ENCODE data around the gene FKRP.

DNA sequence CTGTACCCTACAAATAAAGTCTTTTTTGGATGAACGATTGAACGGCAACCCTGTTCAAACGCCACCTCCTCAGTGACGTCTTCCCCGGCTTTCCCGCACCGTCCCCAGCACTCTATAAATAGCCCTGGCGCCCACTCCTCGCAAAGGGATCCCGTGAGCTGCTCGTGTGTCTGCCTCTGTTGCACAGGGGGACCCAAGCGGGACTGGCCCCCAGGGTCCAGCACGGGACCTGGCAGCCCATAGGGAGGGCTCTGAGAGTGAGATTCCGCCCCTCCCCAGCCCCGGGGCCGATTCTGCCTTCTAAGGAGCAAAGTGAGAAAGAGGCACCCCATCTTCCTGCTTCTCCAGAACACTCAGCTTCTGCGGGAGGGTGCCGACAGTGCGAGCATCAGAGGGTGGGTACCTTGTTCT lies 8.1 kb upstream of the FKRP start:
- TF ChIP-seq, protein P1, sequence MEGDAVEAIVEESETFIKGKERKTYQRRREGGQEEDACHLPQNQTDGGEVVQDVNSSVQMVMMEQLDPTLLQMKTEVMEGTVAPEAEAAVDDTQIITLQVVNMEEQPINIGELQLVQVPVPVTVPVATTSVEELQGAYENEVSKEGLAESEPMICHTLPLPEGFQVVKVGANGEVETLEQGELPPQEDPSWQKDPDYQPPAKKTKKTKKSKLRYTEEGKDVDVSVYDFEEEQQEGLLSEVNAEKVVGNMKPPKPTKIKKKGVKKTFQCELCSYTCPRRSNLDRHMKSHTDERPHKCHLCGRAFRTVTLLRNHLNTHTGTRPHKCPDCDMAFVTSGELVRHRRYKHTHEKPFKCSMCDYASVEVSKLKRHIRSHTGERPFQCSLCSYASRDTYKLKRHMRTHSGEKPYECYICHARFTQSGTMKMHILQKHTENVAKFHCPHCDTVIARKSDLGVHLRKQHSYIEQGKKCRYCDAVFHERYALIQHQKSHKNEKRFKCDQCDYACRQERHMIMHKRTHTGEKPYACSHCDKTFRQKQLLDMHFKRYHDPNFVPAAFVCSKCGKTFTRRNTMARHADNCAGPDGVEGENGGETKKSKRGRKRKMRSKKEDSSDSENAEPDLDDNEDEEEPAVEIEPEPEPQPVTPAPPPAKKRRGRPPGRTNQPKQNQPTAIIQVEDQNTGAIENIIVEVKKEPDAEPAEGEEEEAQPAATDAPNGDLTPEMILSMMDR (IDR thresholded peaks at IDR 0.05; ENCODE audit: low read length) = no peak
- TF ChIP-seq EZH2 (optimal IDR thresholded peaks at IDR 0.05; ENCODE audit: low read depth, low read length) = no peak
- no peak for TF ChIP-seq EZH2phosphoT487 (IDR thresholded peaks at IDR 0.05; ENCODE audit: low read length)

All from MM.1S (cell line).